HG03095 (cell line): Measurements from ENCODE around the gene COL18A1.

Experiments
- ATAC-seq: cut with Tn5 transposase; IDR thresholded peaks from one replicate; pipeline ENCODE4 v1.9.1; 2021; ENCODE audit warnings: moderate library complexity; ENCODE audit not compliant: unreplicated experiment

COL18A1 gene

GRCh38 chr21:45451771-45452182 is 46.8 kb downstream of the COL18A1 start:
- no peak for ATAC-seq

GRCh38 chr21:45452696-45453307 is 47.8 kb downstream of the COL18A1 start:
- ATAC-seq, result no peak

GRCh38 chr21:45453308-45453950 is 48.5 kb downstream of the COL18A1 start:
- no peak for ATAC-seq

GRCh38 chr21:45454060-45454925 is 49.3 kb downstream of the COL18A1 start:
- no peak for ATAC-seq

- ATAC-seq, result no peak
Measured at GRCh38 chr21:45454926-45455673, 50.1 kb downstream of the COL18A1 start.

GRCh38 chr21:45455674-45456583 is 51.0 kb downstream of the COL18A1 start:
- ATAC-seq, result no peak

GRCh38 chr21:45456584-45457160 is 51.7 kb downstream of the COL18A1 start:
- no peak for ATAC-seq

- ATAC-seq, result no peak
Measured at GRCh38 chr21:45457161-45457831, 52.3 kb downstream of the COL18A1 start.

- ATAC-seq, result no peak
Measured at GRCh38 chr21:45457832-45458172, 52.8 kb downstream of the COL18A1 start.

GRCh38 chr21:45458281-45459170 is 53.6 kb downstream of the COL18A1 start:
- ATAC-seq, result no peak

GRCh38 chr21:45459171-45460010 is 54.4 kb downstream of the COL18A1 start:
- no peak for ATAC-seq

- ATAC-seq, result no peak
Measured at GRCh38 chr21:45460011-45460565, 55.1 kb downstream of the COL18A1 start.

GRCh38 chr21:45460611-45461368 is 55.8 kb downstream of the COL18A1 start:
- no peak for ATAC-seq

GRCh38 chr21:45461369-45461750 is 56.4 kb downstream of the COL18A1 start:
- ATAC-seq, result no peak

- ATAC-seq, result no peak
Measured at GRCh38 chr21:45461806-45462341, 56.9 kb downstream of the COL18A1 start.

- ATAC-seq, result no peak
Measured at GRCh38 chr21:45463871-45464270, 58.9 kb downstream of the COL18A1 start.
